OCI-LY1 (cell line): ENCODE results near the gene TBX10.

Experiments used
- H2AFZ ChIP-seq: fragments of 200-600 bp; sonication (generic), shearing (Covaris generic); 2 replicates; pipeline ENCODE4 v1.6.0; 2014; ENCODE audit warnings: antibody characterized with exemption, mild to moderate bottlenecking, low read length
- H3F3A ChIP-seq: fragments of 200-600 bp; sonication (generic), shearing (Covaris generic); 2 replicates; pipeline ENCODE4 v1.6.0; 2014; ENCODE audit warnings: mild to moderate bottlenecking, antibody characterized with exemption, low read length, moderate library complexity; ENCODE audit not compliant: insufficient read depth
- H3K27ac ChIP-seq: fragments of 200-600 bp; sonication (generic); 2 replicates; pipeline ENCODE4 v1.5.1; 2014; ENCODE audit warnings: low read length, mixed run types, mild to moderate bottlenecking, low read depth; ENCODE audit not compliant: poor library complexity, severe bottlenecking
- H3K27me3 ChIP-seq: fragments of 200-600 bp; sonication (generic); 2 replicates; pipeline ENCODE4 v1.6.0; 2014; ENCODE audit warnings: antibody characterized with exemption, mild to moderate bottlenecking, low read length, moderate library complexity; ENCODE audit not compliant: insufficient read depth
- H3K36me3 ChIP-seq: fragments of 200-600 bp; sonication (generic); 2 replicates; pipeline ENCODE4 v1.6.1; 2014; ENCODE audit warnings: mild to moderate bottlenecking, antibody characterized with exemption, low read length, moderate library complexity, mixed read lengths; ENCODE audit not compliant: insufficient read depth
- H3K4me1 ChIP-seq: fragments of 200-600 bp; sonication (generic); 2 replicates; pipeline ENCODE4 v1.5.1; 2014; ENCODE audit warnings: mild to moderate bottlenecking, low read length, moderate library complexity; ENCODE audit not compliant: insufficient read depth, severe bottlenecking
- H3K4me2 ChIP-seq: fragments of 200-600 bp; sonication (generic), shearing (Covaris generic); 2 replicates; pipeline ENCODE4 v1.6.1; 2014; ENCODE audit warnings: low read length
- H3K4me3 ChIP-seq: fragments of 200-600 bp; sonication (generic); 2 replicates; pipeline ENCODE4 v1.5.1; 2014; ENCODE audit warnings: low read length, low read depth, mild to moderate bottlenecking, mixed read lengths; ENCODE audit not compliant: poor library complexity, severe bottlenecking
- H3K79me2 ChIP-seq: fragments of 200-600 bp; shearing (Covaris generic); 2 replicates; pipeline ENCODE4 v1.6.1; 2016; ENCODE audit warnings: mixed run types, low read length, mixed read lengths; ENCODE audit not compliant: insufficient read depth
- H3K9ac ChIP-seq: fragments of 200-600 bp; sonication (generic), shearing (Covaris generic); 2 replicates; pipeline ENCODE4 v1.6.1; 2014; ENCODE audit warnings: mild to moderate bottlenecking, low read length, mixed read lengths
- H3K9me2 ChIP-seq: fragments of 200-600 bp; sonication (generic), shearing (Covaris generic); 2 replicates; pipeline ENCODE4 v1.6.1; 2014; ENCODE audit warnings: low read depth, mild to moderate bottlenecking, low read length, mixed read lengths
- H3K9me3 ChIP-seq: fragments of 200-600 bp; shearing (Covaris generic); 2 replicates; pipeline ENCODE4 v1.6.1; 2014; ENCODE audit warnings: low read length, mixed read lengths
- H4K20me1 ChIP-seq: fragments of 200-600 bp; sonication (generic), shearing (Covaris generic); 2 replicates; pipeline ENCODE4 v1.6.0; 2016; ENCODE audit warnings: mild to moderate bottlenecking, low read length; ENCODE audit not compliant: insufficient read depth
- CTCF ChIP-seq: fragments of 200-600 bp; sonication (generic), shearing (Covaris generic); IDR thresholded peaks from 2 replicates; pipeline ENCODE4 v1.5.1; 2017; ENCODE audit warnings: mild to moderate bottlenecking, antibody characterized with exemption, low read length, moderate library complexity, mixed read lengths
- EZH2 ChIP-seq: fragments of 200-600 bp; sonication (generic), shearing (Covaris generic); IDR thresholded peaks from 2 replicates; pipeline ENCODE4 v1.8.0; 2017; ENCODE audit warnings: borderline replicate concordance, mixed run types, mild to moderate bottlenecking, antibody characterized with exemption, low read length, moderate library complexity, mixed read lengths

Gene TBX10

DNA sequence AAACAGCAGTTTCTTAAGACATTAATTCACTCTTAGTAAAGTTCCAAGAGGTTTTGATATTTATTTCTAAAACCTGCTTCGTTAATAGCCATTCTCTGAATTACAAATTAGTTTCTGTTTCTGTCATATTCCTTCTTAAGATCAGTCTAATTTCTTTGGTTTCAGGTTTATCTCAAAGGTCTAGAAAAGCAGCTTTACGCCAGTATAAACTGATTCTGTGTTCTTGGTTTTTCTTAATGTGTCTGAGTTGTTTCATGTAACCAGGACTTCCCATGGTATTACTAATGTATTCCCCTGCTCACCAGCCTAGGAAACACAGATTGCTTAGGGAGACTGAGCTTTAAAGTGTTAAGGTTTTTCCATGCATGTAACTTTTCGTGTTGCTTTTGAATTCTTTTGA, 17.7 kb upstream of the TBX10 start:
- Histone ChIP-seq H2AFZ (no peak overlapping the region), H3K4me1 (no peaks in the 10 kb centered on the region), H3F3A (no peaks in the 10 kb centered on the region), H3K4me2 (no peak overlapping the region), H3K27ac (no peak overlapping the region), H3K9me3 (peaks cover 26% of the 10 kb centered on the region), H4K20me1 (no peaks in the 10 kb centered on the region), H3K9ac (no peak overlapping the region), H3K27me3 (peaks cover 8% of the 10 kb centered on the region; the same call in 1 of the 2 replicates), H3K9me2 (no peaks in the 10 kb centered on the region), H3K36me3 (no peaks in the 10 kb centered on the region; the same call in 1 of the 2 replicates), H3K4me3 (no peak overlapping the region), H3K79me2 (no peaks in the 10 kb centered on the region)
- TF ChIP-seq EZH2 (no peak), CTCF (no peak)

DNA sequence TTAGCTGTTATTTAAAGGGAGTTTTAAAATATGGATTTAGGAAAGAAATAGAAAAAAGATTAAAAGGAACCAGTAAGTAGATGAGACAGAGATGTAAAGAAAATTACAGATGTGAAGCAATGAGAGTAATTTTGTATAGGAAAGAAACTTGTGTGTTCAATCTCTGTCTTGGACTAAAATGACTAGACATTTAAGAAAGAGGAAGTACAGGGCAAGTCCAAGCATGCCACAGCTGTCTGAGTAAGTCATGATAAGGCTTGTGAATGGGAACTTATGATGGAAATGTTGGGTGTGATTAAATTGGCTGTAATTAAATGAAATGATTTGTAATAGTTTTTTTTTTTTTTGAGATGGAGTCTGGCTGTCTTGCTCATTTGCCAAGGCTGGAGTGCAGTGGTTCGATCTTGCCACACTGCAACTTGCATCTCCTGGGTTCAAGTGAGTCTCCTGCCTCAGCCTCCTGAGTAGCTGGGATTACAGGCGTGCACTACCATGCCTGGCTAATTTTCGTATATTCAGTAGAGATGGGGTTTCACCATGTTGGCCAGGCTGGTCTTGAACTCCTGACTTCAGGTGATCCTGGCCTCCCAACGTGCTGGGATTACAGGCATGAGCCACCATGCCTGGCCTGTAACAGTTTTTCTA, 16.8 kb upstream of the TBX10 start:
- Histone ChIP-seq H3K9ac (no peak overlapping the region), H3K9me3 (peaks cover 26% of the 10 kb centered on the region), H3K9me2 (no peaks in the 10 kb centered on the region), H3K4me1 (no peaks in the 10 kb centered on the region), H4K20me1 (no peaks in the 10 kb centered on the region), H3K4me3 (no peak overlapping the region), H2AFZ (no peak overlapping the region), H3F3A (no peaks in the 10 kb centered on the region), H3K79me2 (no peaks in the 10 kb centered on the region), H3K27ac (no peak overlapping the region), H3K27me3 (peaks cover 8% of the 10 kb centered on the region; the same call in 1 of the 2 replicates), H3K36me3 (no peaks in the 10 kb centered on the region; the same call in 1 of the 2 replicates), H3K4me2 (no peak overlapping the region)
- TF ChIP-seq CTCF: no peak
- no peak for TF ChIP-seq EZH2

DNA sequence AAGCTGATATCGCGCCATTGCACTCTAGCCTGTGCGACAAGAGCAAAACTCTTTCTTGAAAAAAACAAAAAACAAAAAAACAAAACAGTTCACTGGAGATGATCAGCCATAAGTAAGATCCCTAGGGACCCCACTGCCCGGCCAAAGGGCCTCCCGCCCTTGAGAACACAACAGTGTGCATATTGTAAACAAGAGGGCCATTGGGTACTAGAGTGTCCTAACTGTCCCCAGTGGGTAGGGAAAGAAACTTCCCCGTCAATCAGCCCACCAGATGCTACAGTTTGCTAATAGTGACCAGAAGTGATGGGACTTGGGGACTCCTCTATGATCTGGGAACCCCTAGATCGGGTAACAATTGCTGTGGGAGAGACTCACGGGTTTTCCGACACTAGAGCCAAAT, 14.7 kb upstream of the TBX10 start:
- no peak for TF ChIP-seq CTCF
- no peak for TF ChIP-seq EZH2
- no peak overlapping the region for H3K9ac ChIP-seq
- H3F3A ChIP-seq: no peaks in the 10 kb centered on the region
- peaks cover 8% of the 10 kb centered on the region; the same call in 1 of the 2 replicates for H3K27me3 ChIP-seq
- H3K79me2 ChIP-seq: no peaks in the 10 kb centered on the region
- H3K9me3 ChIP-seq: peaks cover 26% of the 10 kb centered on the region
- H3K4me3 ChIP-seq: no peak overlapping the region
- no peaks in the 10 kb centered on the region for H4K20me1 ChIP-seq
- H3K9me2 ChIP-seq: no peaks in the 10 kb centered on the region
- H3K4me1 ChIP-seq: peaks cover 16% of the 10 kb centered on the region
- H2AFZ ChIP-seq: no peak overlapping the region
- no peak overlapping the region for H3K27ac ChIP-seq
- no peaks in the 10 kb centered on the region; the same call in 1 of the 2 replicates for H3K36me3 ChIP-seq
- H3K4me2 ChIP-seq: no peak overlapping the region
